Lower leg skin (tissue), 4 donors: ENCODE data around the gene SPATA13. TPM values are rescaled to one million over a fixed set of nuclear protein-coding genes. Genes with fewer than 3 reads are reported as not detected.

Experiments
- DNase-seq, 2 donors: peaks; one replicate each; pipeline ENCODE4 v3.0.0-alpha.2; 2019; ENCODE audit warnings: low spot score in 2 of 2
- H3K4me3 ChIP-seq: fragments of 200-600 bp; sonication (generic); 2 replicates; pipeline ENCODE4 v1.5.1; 2017; ENCODE audit warnings: mild to moderate bottlenecking, low read depth; ENCODE audit not compliant: poor library complexity, severe bottlenecking
- POLR2A ChIP-seq, 2 donors: fragments of 450-650 bp; IDR thresholded peaks; one replicate each; pipeline ENCODE4 v1.6.1; 2016 to 2017; ENCODE audit warnings: antibody characterized with exemption in 2 of 2, mild to moderate bottlenecking in 1 of 2, moderate library complexity in 1 of 2
- WGBS, 2 donors: methylation state at CpG; one replicate each; pipeline ENCODE4 v1.1.5; 2018; 5-methylcytosine and 5-hydroxymethylcytosine counted together
- intact Hi-C: fragments of 100-400 bp; cut with DNase I; formaldehyde crosslinking; loops from one replicate; pipeline ENCODE4 v1.15.0; 2023; ENCODE audit warnings: low total_unique reads
- total RNA-seq, 4 donors: library from RNA; depleted of rRNA; stranded (reverse); fragments of >200 nt; gene quantifications; one replicate each; pipeline ENCODE4 v1.1.0, GENCODE V29; 2016
- TF ChIP-seq, protein P1 (sequence below), 3 donors: fragments of 450-650 bp; IDR thresholded peaks; one replicate each; pipeline ENCODE4 v1.5.1; 2016; ENCODE audit warnings: antibody characterized with exemption in 3 of 3, mild to moderate bottlenecking in 3 of 3, moderate library complexity in 2 of 3

The SPATA13 gene
- total RNA-seq, 4 donors from 2014 or later, result 30.6 to 78.3 (median 46.2) TPM

DNA sequence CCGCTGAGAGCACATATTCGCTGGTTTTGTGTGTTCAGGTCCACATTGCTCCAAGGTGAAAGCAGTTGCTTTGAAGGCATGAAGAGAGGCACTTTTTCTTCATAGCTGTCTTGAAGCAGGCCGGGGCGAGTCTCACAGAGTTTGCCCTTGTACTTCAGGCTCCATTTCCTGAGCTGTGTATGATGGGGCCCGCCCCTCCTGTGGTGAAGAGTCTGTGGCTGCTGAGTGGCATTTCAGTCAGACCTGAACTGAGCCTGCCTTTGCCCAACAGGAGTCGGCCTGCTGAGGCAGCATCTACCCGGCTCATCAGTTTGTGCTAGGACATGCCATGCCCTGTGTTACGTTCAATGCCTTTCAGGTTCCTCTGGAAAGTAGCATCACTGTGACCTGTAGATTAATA is 104.5 kb downstream of the SPATA13 start:
- intact Hi-C loops, result no loop called here
- WGBS, 2 donors, result 61 to 83% methylated on average over 8 of the region's 8 CpGs
- peak in 1 of 2 donors; percentile 86 for DNase-seq
- no peak overlapping the region for H3K4me3 ChIP-seq
- TF ChIP-seq, protein P1, sequence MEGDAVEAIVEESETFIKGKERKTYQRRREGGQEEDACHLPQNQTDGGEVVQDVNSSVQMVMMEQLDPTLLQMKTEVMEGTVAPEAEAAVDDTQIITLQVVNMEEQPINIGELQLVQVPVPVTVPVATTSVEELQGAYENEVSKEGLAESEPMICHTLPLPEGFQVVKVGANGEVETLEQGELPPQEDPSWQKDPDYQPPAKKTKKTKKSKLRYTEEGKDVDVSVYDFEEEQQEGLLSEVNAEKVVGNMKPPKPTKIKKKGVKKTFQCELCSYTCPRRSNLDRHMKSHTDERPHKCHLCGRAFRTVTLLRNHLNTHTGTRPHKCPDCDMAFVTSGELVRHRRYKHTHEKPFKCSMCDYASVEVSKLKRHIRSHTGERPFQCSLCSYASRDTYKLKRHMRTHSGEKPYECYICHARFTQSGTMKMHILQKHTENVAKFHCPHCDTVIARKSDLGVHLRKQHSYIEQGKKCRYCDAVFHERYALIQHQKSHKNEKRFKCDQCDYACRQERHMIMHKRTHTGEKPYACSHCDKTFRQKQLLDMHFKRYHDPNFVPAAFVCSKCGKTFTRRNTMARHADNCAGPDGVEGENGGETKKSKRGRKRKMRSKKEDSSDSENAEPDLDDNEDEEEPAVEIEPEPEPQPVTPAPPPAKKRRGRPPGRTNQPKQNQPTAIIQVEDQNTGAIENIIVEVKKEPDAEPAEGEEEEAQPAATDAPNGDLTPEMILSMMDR (IDR thresholded peaks at IDR 0.05), result no peak

GRCh38 chr13:24265453-24265852 is 104.9 kb downstream of the SPATA13 start:
- TF ChIP-seq POLR2A (IDR thresholded peaks at IDR 0.05), result no peak
- TF ChIP-seq, protein P1 (IDR thresholded peaks at IDR 0.05), result no peak
- H3K4me3 ChIP-seq, result no peak overlapping the region
- DNase-seq, result peak in 1 of 2 donors; percentile 67
- WGBS, 2 donors, result 94 to 100% methylated on average over 3 of the region's 3 CpGs
- intact Hi-C loops, result no loop called here

GRCh38 chr13:24267274-24267673 is 106.8 kb downstream of the SPATA13 start:
- 56 to 58% methylated on average over 3 of the region's 3 CpGs for WGBS, 2 donors
- DNase-seq, result peak in 1 of 2 donors; percentile 32
- TF ChIP-seq POLR2A (IDR thresholded peaks at IDR 0.05), result no peak
- TF ChIP-seq, protein P1 (IDR thresholded peaks at IDR 0.05), result no peak
- intact Hi-C loops, result no loop called here
- H3K4me3 ChIP-seq, result no peak overlapping the region

DNA sequence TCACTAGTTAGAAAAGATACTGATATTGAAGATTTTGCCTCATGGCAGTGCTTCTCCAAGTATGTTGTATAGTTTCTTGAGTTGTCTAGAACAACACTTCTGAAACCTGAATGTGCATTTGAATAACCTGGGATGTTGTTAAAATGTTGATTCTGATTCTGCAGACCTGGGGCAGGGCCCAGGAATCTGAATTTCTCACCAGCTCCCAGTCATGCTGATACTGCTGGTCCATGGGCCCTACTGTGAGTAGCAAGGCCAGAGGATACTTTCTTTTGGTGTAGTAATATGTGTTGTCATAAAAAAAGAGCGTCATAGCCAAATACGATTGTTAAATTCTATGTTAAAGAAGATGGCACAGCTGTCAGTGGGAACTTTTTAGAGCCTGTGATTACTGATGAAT is 107.3 kb downstream of the SPATA13 start:
- TF ChIP-seq, protein P1 (IDR thresholded peaks at IDR 0.05), result no peak
- no peak for TF ChIP-seq POLR2A (IDR thresholded peaks at IDR 0.05)
- intact Hi-C loops, result no loop called here
- peak in 1 of 2 donors; percentile 31 for DNase-seq
- no peak overlapping the region for H3K4me3 ChIP-seq
- 90 to 94% methylated on average over 2 of the region's 2 CpGs for WGBS, 2 donors

DNA sequence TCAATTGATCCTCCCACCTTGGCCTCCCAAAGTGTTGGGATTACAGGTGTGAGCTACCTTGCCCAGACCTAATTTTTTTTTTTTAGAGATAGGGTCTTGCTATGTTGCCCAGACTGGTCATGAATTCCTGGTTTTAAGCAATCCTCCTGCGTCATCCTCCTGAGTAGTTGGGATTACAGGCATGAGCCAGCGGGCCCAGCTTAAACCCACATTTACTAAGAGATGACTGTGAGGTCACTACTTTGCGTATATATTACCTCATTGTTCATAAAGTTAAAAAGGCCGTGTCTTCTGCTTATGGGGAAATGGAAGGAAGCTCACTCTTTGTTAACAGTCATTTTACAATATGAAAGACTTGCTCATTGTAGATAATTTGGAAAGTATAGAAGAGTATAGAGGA is 109.3 kb downstream of the SPATA13 start:
- DNase-seq, result no peak
- TF ChIP-seq POLR2A (IDR thresholded peaks at IDR 0.05), result no peak
- TF ChIP-seq, protein P1 (IDR thresholded peaks at IDR 0.05), result no peak
- 91 to 97% methylated on average over 4 of the region's 4 CpGs for whole genome bisulfite sequencing, 2 donors
- intact Hi-C loops, result no loop called here
- H3K4me3 ChIP-seq, result no peak overlapping the region

- WGBS, 2 donors, result 21 to 36% methylated on average over 10 of the region's 10 CpGs
- no peak overlapping the region for H3K4me3 ChIP-seq
- DNase-seq, result peak in 1 of 2 donors; percentile 47
- intact Hi-C loops, result no loop called here
- no peak for TF ChIP-seq POLR2A (IDR thresholded peaks at IDR 0.05)
- TF ChIP-seq, protein P1 (IDR thresholded peaks at IDR 0.05), result no peak
These were observed 110.2 kb downstream of the SPATA13 start for GRCh38 chr13:24270639-24271141.
